Activated CD4-positive, alpha-beta T cell treated with anti-CD3 and anti-CD28 coated beads, Interleukin-2, amount 50 U/mL, for 16 hours (primary cell): ENCODE data around the gene TLDC2.
A peak's percentile ranks its signal among the peaks of the same experiment; 100 is the strongest.
"Not testable (repeated sequence)": the region's sequence is repeated elsewhere in the genome, so short reads cannot be mapped to it uniquely, and the experiment has no call there.

Source experiments
- DNase-seq: peaks from one replicate; pipeline ENCODE4 v3.0.0-alpha.2; 2020

The TLDC2 gene

GRCh38 chr20:36916199-36916598, 40.3 kb downstream of the TLDC2 start:
- no peak for DNase-seq

DNA sequence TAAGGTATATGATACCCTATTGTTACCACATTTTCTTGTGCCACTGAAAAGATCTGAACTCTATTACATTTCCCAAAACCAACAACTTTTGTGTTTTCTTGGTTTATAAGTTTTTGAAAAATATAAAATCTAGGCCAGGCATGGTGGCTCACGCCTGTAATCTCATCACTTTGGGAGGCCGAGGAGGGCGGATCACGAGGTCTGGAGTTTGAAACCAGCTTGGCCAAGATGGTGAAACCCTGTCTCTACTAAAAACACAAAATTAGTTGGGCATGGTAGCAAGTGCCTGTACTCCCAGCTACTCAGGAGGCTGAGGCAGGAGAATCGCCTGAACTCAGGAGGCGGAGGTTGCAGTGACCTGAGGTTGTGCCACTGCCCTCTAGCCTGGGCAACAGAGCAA, 41.3 kb downstream of the TLDC2 start:
- no peak for DNase-seq

DNA sequence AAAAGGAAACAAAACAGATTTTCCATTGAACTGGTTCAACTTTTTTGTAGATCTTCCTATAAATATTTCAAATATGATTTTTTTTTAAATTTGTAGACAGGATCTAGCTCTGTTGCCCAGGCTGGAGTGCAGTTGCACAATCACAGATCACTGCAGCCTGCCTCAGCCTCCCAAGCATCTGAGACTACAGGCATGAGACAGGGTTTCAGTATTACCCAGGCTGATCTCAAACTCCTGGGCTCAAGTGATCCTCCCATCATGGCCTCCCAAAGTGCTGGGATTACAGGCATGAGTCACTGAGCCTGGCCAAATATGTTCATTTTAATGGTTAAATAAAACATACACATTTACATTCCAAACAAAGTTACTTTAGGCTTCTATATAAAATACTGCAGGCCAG, 42.0 kb downstream of the TLDC2 start:
- peak; percentile 21 for DNase-seq

- peak; percentile 72 for DNase-seq
Measured at GRCh38 chr20:36919715-36920333, 43.9 kb downstream of the TLDC2 start.

DNA sequence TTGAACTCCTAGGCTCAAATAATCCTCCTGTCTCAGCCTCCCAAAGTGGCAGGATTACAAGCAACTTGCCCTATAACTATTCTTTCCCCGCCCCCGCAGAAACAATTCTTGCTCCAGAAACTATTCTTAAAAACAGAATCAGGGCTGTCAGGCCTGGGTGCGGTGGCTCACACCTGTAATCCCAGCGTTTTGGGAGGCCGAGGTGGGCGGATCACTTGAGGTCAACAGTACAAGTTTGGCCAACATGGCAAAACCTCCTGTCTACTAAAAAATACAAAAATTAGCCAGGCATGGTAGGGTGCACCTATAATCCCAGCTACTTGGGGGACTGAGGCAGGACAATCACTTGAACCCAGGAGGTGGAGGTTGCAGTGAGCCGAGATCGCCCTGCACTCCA, 44.4 kb downstream of the TLDC2 start:
- DNase-seq: no peak

GRCh38 chr20:36924167-36925045, 48.5 kb downstream of the TLDC2 start:
- no peak for DNase-seq

DNA sequence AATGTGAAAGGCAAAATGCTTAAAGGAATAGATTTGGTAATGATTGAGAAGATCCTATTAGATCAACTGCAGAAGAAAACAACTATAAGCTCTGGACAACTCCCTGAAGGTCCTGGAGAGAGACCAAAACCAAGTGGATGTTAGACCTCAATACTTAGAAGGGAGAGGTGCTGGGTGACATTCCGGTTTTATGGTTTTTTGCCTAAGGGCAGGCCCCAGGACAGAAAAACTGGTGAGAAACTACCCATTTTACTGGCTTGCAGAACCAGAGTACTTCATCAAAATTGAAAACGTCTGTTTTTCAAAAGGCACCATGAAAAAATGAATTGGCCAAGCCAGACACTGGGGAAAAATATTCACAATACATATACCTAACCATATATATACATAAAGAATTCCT, 49.3 kb downstream of the TLDC2 start:
- no peak for DNase-seq

DNA sequence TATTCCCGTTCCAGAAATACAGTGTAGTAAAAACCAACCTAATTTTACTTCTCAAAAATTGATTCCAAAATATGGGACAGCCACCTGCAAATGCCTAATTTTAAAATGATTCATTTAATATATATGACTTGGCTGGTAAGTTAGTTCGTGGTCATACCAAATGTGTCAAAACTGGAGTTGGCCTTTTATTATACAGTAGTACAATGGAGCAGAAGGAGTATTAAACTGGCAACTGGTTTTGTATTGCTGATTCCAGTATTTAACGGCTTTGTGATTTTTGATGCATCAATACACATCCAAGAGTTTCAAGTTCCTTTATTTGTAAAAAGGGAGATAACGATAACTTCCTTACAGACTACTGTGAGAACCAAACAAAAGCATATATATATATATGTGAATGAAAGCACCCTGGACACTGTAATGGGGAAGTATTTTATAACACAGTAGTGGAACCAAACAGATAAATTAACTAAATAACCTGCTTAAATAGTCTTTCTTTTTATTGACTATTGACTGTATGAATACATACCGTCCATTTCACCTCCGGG, 50.8 kb downstream of the TLDC2 start:
- no peak for DNase-seq

- no peak for DNase-seq
Measured at GRCh38 chr20:36927704-36928103, 51.8 kb downstream of the TLDC2 start.

GRCh38 chr20:36929290-36929689, 53.4 kb downstream of the TLDC2 start:
- no peak for DNase-seq

GRCh38 chr20:36929691-36930090, 53.8 kb downstream of the TLDC2 start:
- DNase-seq: no peak

GRCh38 chr20:36932067-36932466, 56.1 kb downstream of the TLDC2 start:
- not testable (repeated sequence) for DNase-seq

DNA sequence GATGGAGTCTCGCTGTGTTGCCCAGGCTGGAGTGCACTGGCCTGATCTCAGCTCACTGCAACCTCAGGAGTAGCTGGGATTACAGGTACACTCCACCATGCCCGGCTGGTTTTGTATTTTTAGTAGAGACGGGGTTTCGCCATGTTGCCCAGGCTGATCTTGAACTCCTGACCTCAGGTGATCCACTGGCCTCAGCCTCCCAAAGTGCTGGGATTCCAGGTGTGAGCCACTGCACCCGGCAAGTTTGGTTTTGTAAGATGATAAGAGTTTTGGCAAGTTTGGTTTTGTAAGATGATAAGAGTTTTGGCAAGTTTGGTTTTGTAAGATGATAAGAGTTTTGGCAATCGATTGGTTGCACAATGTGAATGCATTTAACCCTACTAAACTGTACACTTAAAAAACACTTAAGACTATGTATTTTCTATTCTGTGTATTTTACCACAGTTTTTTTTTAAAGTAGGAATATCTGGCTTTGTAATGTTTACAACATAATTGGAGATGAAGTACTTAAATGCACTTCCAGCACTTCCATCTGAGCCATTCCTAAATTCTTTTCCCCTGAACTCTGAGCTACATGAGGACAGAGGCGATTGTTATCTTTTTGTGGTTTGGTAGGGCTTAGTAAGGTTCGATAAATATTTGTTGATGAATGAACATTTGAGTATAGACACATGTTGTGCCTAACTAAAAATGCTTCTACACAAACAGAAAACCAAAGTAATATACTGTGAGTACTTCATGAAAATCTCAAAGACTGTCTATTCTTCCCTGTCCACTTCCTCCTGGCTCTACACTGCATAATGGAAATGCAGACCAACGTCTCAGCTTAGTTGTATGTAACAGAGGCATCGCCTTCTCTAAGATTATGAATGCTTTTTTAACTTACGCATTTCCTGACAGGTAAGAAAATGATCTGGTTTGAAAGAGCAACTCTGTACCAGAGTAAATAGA, 56.8 kb downstream of the TLDC2 start:
- DNase-seq: no peak

DNA sequence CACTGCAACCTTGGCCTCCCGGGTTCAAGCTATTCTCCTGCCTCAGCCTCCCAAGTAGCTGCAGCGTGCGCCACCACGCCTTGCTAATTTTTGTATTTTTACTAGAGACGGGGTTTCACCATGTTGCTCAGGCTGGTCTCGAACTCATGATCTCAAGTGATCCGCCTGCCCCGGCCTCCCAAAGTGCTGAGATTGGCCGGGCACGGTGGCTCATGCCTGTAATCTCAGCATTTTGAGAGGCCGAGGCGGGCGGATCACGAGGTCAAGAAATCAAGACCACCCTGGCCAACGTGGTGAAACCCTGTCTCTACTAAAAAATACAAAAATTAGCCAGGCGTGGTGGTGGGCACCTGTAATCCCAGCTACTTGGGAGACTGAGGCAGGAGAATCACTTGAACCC, 57.6 kb downstream of the TLDC2 start:
- not testable (repeated sequence) for DNase-seq

- no peak for DNase-seq
Measured at GRCh38 chr20:36936341-36936740, 60.4 kb downstream of the TLDC2 start.

DNA sequence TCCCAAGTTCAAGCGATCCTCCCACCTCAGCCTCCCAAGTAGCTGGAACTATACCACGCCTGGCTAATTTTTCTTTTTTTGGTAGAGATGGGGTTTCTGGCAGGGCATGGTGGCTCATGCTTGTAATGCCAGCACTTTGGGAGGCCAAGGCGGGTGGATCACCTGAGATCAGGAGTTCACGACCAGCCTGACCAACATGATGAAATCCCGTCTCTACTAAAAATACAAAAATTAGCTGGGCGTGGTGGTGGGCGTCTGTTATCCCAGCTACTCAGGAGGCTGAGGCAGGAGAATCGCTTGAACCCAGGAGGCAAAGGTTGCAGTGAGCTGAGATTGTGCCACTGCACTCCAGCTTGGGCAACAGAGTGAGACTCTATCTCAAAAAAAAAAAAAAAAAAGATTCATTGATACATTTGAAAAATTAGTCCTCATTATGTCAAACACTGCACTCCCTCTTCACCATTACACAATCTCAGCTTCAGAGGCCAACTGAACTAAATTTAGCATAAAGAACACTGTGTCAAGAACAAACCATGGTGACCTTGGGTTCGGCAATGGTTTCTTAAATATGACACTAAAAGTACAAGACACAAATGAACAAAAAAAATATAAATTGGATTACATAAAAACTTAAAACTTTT, 60.9 kb downstream of the TLDC2 start:
- DNase-seq: not testable (repeated sequence)

DNA sequence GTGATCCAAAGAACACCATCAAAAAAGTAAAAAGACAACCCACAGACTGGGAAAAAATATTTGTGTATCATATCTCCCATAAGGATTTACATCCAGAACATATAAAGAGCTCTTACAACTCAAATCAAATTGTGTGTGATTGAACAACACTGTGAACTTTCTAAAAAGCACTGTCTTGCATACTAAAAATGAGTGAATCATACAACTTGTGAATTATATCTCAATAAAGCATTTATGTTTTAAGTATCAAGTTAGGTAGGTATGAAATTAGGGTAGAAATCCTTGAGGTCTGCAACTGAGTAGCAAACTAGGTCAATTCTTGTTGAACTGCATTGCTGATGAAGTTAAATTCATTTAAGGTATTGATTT, 61.4 kb downstream of the TLDC2 start:
- DNase-seq: no peak

DNA sequence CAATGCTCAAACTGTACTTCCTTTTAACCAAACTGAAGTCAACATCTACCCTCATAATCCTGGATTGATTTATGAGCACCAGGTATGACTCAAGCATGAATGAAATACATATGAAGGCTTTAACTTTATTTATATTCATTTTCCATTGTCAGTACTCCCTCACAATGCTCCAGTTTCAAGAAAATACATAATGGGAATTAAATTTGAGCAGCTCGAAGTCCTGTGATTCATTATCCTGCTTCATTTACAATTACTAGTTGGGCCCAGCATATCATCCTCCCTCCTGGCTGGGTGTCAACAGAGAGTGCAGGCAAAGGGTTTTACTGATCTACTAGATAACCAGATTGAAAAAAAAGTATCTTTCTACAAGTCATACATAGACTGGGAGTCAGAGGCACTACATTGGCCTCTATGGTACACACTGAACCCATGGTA, 65.5 kb downstream of the TLDC2 start:
- DNase-seq: peak; percentile 18
